HG03354 (cell line): Measurements from ENCODE around the gene GABRB3.

Source experiments
- ATAC-seq: cut with Tn5 transposase; IDR thresholded peaks from one replicate; pipeline ENCODE4 v1.9.1; 2021; ENCODE audit warnings: mild to moderate bottlenecking; ENCODE audit not compliant: unreplicated experiment, poor library complexity, severe bottlenecking

GABRB3 gene

GRCh38 chr15:26572602-26573350, 200.1 kb downstream of the GABRB3 start:
- ATAC-seq = no peak

- no peak for ATAC-seq
These were observed 201.5 kb downstream of the GABRB3 start for GRCh38 chr15:26571346-26571745.

GRCh38 chr15:26565542-26565941, 207.3 kb downstream of the GABRB3 start:
- ATAC-seq = no peak

- no peak for ATAC-seq
These were observed 208.5 kb downstream of the GABRB3 start for GRCh38 chr15:26564361-26564760.

GRCh38 chr15:26562336-26562735, 210.5 kb downstream of the GABRB3 start:
- no peak for ATAC-seq

GRCh38 chr15:26561896-26562295, 211.0 kb downstream of the GABRB3 start:
- no peak for ATAC-seq

- ATAC-seq = no peak
These were observed 211.7 kb downstream of the GABRB3 start for GRCh38 chr15:26561130-26561529.

- no peak for ATAC-seq
These were observed 217.0 kb downstream of the GABRB3 start for GRCh38 chr15:26555898-26556297.

GRCh38 chr15:26551473-26551872, 221.4 kb downstream of the GABRB3 start:
- ATAC-seq = no peak

GRCh38 chr15:26550880-26551279, 222.0 kb downstream of the GABRB3 start:
- ATAC-seq = no peak

GRCh38 chr15:26537663-26538062, 235.2 kb downstream of the GABRB3 start:
- no peak for ATAC-seq

GRCh38 chr15:26531489-26531888, 241.4 kb downstream of the GABRB3 start:
- ATAC-seq = no peak

- ATAC-seq = no peak
These were observed 247.8 kb downstream of the GABRB3 start for GRCh38 chr15:26525096-26525495.

GRCh38 chr15:26521691-26522198, 251.1 kb downstream of the GABRB3 start:
- ATAC-seq = no peak

- ATAC-seq = no peak
These were observed 251.7 kb downstream of the GABRB3 start for GRCh38 chr15:26521130-26521529.

- ATAC-seq = no peak
These were observed 254.0 kb downstream of the GABRB3 start for GRCh38 chr15:26518885-26519284.

- ATAC-seq = no peak
These were observed 256.5 kb downstream of the GABRB3 start for GRCh38 chr15:26516102-26516980.

GRCh38 chr15:26504009-26504408, 268.9 kb downstream of the GABRB3 start:
- ATAC-seq = no peak
